HG03108 (cell line): ENCODE data around the gene PLD4.

Source experiments
- ATAC-seq: cut with Tn5 transposase; IDR thresholded peaks from one replicate; pipeline ENCODE4 v1.9.1; 2021; ENCODE audit warnings: moderate library complexity; ENCODE audit not compliant: unreplicated experiment

PLD4 gene

GRCh38 chr14:104953896-104954656 is 29.4 kb downstream of the PLD4 start:
- no peak for ATAC-seq

- no peak for ATAC-seq
Measured at GRCh38 chr14:104954746-104955395, 30.2 kb downstream of the PLD4 start.

GRCh38 chr14:104955396-104955770 is 30.7 kb downstream of the PLD4 start:
- no peak for ATAC-seq

- ATAC-seq: no peak
Measured at GRCh38 chr14:104956290-104956890, 31.7 kb downstream of the PLD4 start.

GRCh38 chr14:104957146-104958113 is 32.8 kb downstream of the PLD4 start:
- ATAC-seq: no peak

GRCh38 chr14:104964546-104964945 is 39.9 kb downstream of the PLD4 start:
- no peak for ATAC-seq

- no peak for ATAC-seq
Measured at GRCh38 chr14:104965561-104966231, 41.0 kb downstream of the PLD4 start.

- no peak for ATAC-seq
Measured at GRCh38 chr14:104966261-104966865, 41.7 kb downstream of the PLD4 start.

GRCh38 chr14:104966981-104967385 is 42.3 kb downstream of the PLD4 start:
- ATAC-seq: no peak

- ATAC-seq: no peak
Measured at GRCh38 chr14:104967386-104968152, 42.9 kb downstream of the PLD4 start.

- no peak for ATAC-seq
Measured at GRCh38 chr14:104968153-104968527, 43.5 kb downstream of the PLD4 start.

GRCh38 chr14:104968541-104969401 is 44.1 kb downstream of the PLD4 start:
- ATAC-seq: no peak

- no peak for ATAC-seq
Measured at GRCh38 chr14:104969741-104970230, 45.1 kb downstream of the PLD4 start.

- ATAC-seq: no peak
Measured at GRCh38 chr14:104970231-104971068, 45.8 kb downstream of the PLD4 start.

GRCh38 chr14:104971447-104972240 is 47.0 kb downstream of the PLD4 start:
- ATAC-seq: no peak

GRCh38 chr14:104972301-104973134 is 47.8 kb downstream of the PLD4 start:
- no peak for ATAC-seq
